Stimulated activated CD4-positive, alpha-beta T cell treated with anti-CD3 and anti-CD28 coated beads, Interleukin-2, amount 100 ng/mL, for 24 hours (primary cell): Measurements from ENCODE around the gene ARFGEF3.

Source experiments
- DNase-seq, 2 donors: peaks; one replicate each; pipeline ENCODE4 v3.0.0-alpha.2; 2020

Gene ARFGEF3

GRCh38 chr6:138241381-138241780 lies 79.6 kb downstream of the ARFGEF3 start:
- no peak for DNase-seq

DNA sequence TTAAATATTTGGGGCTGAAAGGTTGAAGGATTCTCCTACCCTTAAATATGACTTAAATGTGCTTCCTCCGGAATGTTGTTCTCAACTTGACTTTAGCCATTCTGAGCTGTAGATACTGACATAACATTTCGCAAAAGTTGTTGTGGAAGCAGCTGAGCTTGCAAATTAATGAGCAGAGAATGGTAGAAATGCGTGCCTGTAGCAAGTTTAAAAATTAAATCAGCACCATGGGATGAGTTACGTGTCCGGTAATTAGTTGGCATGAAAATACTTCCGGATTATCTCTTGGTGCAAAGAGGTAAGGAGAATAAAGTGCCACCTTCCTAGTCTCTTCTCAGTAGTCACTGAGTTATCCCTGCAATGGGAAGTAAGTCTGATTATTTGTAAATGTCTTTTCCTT lies 80.2 kb downstream of the ARFGEF3 start:
- no peak for DNase-seq

- DNase-seq = no peak
These were observed 81.4 kb downstream of the ARFGEF3 start for GRCh38 chr6:138242987-138243592.

- no peak for DNase-seq
These were observed 84.0 kb downstream of the ARFGEF3 start for GRCh38 chr6:138245751-138246150.

GRCh38 chr6:138246650-138247440 lies 85.1 kb downstream of the ARFGEF3 start:
- DNase-seq = no peak

DNA sequence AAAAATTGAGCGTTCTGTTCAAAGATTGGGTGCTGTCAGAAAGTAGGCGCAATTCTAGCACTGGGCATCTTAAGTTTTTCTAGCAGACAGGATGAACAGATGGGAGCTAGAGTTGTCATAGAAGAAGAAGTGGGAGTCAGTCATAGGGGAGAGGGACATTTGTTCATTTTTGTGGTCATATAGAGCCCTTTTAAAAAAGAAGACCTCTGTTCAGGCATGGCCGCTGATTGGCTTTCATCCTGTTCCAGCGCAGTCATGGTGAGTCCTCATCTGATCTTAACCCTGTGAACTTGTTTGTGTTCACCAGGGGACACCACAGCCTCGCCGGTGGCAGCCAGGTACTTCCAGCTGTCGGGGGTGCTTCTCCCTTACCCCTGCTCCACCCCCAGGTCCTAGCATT lies 86.3 kb downstream of the ARFGEF3 start:
- DNase-seq = no peak

GRCh38 chr6:138248878-138249277 lies 87.1 kb downstream of the ARFGEF3 start:
- no peak for DNase-seq

DNA sequence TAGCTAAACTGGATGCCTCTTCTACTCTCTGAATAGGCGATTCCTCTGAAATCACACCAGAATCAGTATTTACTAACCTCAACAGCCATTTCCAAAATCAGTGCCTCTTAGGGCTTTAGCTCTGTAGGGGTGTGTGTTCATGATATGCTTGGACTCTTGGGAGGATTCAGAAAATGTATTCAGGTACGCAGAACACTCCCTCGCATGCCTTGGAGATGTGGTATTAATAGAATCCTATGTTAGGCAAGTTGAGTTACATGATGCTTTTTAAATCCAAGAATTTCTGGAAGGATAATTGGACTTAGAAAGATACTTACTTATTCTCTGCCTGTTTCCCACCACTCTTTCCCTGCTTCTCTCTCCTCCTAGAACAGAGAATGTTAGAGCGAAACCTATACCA lies 88.3 kb downstream of the ARFGEF3 start:
- DNase-seq = no peak

GRCh38 chr6:138250513-138251247 lies 88.9 kb downstream of the ARFGEF3 start:
- DNase-seq = no peak

DNA sequence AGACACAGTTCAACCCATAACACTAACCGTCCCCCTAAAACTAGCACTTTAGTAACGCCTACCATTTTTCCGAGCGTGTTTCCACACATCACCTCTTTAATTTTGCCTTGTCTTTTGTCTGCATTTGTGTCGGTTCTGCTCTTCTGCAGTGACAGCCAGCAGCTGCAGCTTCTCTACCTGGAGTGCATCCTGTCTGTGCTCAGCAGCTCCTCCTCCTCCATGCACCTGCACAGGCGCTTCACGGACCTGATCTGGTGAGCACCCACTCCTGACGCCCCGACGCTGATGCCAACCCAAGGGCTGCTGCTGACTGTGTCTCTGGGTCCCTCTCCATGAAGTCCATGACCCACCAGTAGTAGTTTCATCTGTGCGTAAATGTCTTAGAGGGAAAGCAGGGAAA lies 92.0 kb downstream of the ARFGEF3 start:
- no peak for DNase-seq

- no peak for DNase-seq
These were observed 93.7 kb downstream of the ARFGEF3 start for GRCh38 chr6:138255443-138255842.

DNA sequence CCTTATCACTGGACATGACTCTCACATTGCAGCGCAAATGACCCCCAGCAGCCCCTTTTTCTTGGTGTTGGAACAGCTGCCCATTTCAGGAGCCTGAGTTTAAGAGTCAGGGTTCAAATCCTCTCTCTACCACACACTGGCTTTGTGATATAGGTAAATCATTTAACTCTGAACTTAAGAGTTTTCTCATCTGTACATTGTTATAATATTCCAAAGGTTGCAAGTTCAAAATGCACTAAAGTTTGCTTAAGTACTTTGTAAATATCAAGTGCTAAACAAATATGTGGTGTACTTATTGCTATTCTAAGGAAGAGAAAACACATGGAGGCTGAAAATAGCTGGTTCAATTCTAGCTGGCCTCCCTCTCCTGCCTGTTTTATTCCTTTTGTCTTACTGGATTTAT lies 95.9 kb downstream of the ARFGEF3 start:
- DNase-seq = no peak

GRCh38 chr6:138258197-138258596 lies 96.5 kb downstream of the ARFGEF3 start:
- no peak for DNase-seq

DNA sequence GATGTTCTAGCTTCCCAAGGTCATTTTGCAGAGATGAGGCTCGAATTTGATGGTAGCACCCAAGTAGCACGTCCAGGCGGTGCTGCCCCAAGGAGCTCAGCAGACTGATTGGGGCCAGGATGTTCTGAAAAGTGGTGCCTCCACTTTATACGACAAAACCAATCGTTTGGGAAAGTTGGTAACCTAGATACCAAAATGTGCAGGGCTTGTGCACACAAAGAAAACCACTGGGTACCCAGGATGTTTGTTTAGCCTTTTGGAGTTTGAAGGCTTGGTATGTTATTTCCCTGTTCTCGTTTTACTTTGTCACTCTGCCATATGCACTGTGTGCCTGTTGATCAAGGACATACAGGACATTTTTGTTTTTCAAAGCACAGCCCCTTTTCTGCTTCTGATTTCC lies 97.3 kb downstream of the ARFGEF3 start:
- DNase-seq = no peak

DNA sequence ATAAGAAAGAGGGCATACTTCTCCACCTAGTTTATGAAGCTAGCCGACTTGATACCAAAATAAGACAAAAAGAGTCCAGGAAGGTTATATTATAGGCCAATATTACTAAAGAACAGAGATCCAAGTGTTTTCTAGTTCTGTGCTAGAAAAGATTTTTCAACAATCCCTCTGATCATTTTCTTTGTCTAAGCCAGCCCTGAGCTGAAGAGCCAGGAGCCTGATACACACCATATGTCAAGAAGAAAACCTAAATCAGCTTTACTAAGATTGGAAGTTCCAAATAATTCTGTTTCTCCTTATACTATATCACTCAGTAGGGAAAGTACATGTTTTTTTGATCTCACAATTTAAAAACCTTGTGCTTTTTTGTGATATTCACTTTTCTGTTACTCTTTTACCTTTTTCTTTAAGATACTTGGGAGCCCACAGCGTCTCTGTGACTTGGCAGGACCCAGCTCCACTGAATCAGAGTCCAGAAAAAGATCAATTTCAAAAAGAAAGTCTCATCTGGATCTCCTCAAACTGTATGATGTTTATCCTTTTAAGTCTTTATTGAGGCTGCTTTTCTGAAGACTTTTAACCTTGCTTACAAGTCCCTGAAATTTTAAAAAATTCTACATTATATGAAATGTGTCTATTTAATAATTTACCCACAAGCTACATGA lies 99.5 kb downstream of the ARFGEF3 start:
- DNase-seq = no peak

DNA sequence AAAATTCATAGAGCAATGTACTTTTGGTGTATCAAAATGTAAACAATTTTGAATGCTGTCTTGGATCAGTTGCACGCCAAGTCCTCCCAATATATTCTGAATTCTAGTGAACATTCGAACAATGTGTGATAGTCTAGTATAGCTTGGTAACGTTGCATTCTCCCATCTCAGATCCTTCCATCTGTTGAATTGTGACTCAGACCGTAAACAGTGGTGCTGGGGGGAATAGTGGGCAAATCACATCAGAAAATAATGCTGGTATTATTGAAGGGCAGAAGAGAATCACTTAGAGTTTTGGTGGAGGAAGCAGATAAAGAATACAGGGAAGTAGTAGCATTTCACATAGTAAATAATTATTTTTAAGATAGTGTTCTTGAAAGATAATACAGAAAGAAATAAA lies 102.2 kb downstream of the ARFGEF3 start:
- no peak for DNase-seq

GRCh38 chr6:138264372-138264880 lies 102.7 kb downstream of the ARFGEF3 start:
- no peak for DNase-seq

DNA sequence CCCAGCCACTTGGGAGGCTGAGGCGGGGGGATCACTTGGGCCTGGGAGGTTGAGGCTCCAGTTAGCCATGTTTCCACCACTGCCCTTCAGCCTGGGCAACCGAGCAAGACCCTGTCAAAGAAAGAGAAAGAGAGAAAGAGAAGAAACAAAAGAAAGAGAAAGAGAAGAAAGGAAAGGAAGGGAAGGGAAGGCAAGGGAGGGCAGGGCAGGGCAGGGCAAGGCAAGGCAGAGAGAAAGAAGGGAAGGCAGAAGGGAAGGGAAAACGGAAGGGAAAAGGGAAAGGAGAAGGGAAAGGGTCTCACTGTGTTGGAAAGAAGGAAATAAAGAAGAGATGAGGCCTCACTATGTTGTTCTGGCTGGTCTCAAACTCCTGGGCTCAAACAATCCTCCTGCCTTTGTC lies 104.4 kb downstream of the ARFGEF3 start:
- no peak for DNase-seq

GRCh38 chr6:138267971-138268895 lies 106.5 kb downstream of the ARFGEF3 start:
- DNase-seq = no peak

- DNase-seq = no peak
These were observed 109.7 kb downstream of the ARFGEF3 start for GRCh38 chr6:138271451-138271850.

DNA sequence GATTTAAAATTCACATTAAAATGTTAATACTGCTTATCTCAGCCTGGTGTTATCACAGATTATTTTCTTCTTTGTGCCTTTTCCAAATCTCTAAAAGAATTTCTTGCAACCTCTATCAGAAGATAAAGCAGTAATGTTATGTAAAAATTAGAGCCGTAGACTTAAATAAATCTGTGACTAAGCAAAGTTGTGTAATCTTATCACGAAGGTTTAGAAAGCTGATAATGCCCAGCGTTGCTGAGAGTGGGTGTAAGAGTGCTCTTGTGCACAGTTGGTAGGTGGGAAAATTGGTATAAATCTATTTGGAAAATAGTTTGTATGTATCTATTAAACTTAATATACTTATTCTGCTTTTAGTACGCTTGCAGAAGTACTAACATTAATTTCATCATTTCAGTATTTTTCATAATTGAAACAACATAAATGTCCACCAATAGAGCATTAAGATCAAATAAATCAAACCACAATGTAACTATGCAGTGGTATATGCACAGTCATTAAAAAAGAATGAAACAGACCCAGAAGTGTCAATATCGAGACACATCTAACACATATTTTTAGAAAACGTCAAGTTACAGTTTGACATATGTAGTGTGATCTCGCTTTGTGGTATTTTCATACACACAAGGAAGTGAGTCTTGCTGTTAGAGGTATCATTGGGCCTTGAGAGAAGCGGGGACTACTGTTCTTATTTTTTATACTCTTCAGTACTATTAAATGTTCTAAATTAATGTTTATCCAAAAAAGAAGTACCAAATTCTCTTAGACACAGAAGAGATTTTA lies 111.0 kb downstream of the ARFGEF3 start:
- no peak for DNase-seq
